HepG2 (cell line): ENCODE data around the gene ASPHD1. TPM values are rescaled to one million over a fixed set of nuclear protein-coding genes. Genes with fewer than 3 reads are reported as not detected.

Experiments used
- CENPBD1 ChIP-seq: sonication (generic); formaldehyde crosslinking; IDR thresholded peaks from 2 replicates; pipeline ENCODE4 v1.8.0; 2022; ENCODE audit warnings: missing genetic modification reagents, low read depth, mild to moderate bottlenecking, borderline replicate concordance
- CSRNP2 ChIP-seq: sonication (generic); formaldehyde crosslinking; conservative IDR thresholded peaks from 2 replicates; pipeline ENCODE4 v1.8.0; 2022; ENCODE audit warnings: low read depth, missing genetic modification reagents
- FIP1L1 ChIP-seq: fragments of 200-400 bp; formaldehyde crosslinking; IDR thresholded peaks from 2 replicates; pipeline ENCODE4 v1.6.1; 2018; ENCODE audit warnings: low read depth, mild to moderate bottlenecking, low read length, moderate library complexity, borderline replicate concordance; ENCODE audit not compliant: insufficient read depth
- HDAC1 ChIP-seq: sonication (generic); formaldehyde crosslinking; IDR thresholded peaks from 2 replicates; pipeline ENCODE4 v1.5.1; 2020; ENCODE audit warnings: mild to moderate bottlenecking, missing genetic modification reagents
- HDAC2 ChIP-seq: sonication (generic); formaldehyde crosslinking; IDR thresholded peaks from 2 replicates; pipeline ENCODE4 v1.4.0; 2020; ENCODE audit warnings: missing genetic modification reagents
- HMG20B ChIP-seq: conservative IDR thresholded peaks from 2 replicates; pipeline ENCODE4 v1.6.1; 2016; ENCODE audit warnings: missing genetic modification reagents, missing compliant biosample characterization
- HOXA7 ChIP-seq: sonication (generic); formaldehyde crosslinking; IDR thresholded peaks from 2 replicates; pipeline ENCODE4 v1.8.1; 2022; ENCODE audit warnings: mild to moderate bottlenecking, missing genetic modification reagents, moderate library complexity
- NCOA1 ChIP-seq: sonication (generic); formaldehyde crosslinking; IDR thresholded peaks from 2 replicates; pipeline ENCODE4 v1.9.0; 2021; ENCODE audit warnings: missing genetic modification reagents
- RAD51 ChIP-seq: fragments of 450-650 bp; IDR thresholded peaks from 2 replicates; pipeline ENCODE4 v1.6.1; 2016; ENCODE audit warnings: borderline replicate concordance
- SAP130 ChIP-seq: IDR thresholded peaks from 2 replicates; pipeline ENCODE4 v1.6.1; 2016; ENCODE audit warnings: low read depth
- TRAFD1 ChIP-seq: sonication (generic); formaldehyde crosslinking; IDR thresholded peaks from 2 replicates; pipeline ENCODE4 v1.5.1; 2020; ENCODE audit warnings: missing genetic modification reagents, mild to moderate bottlenecking, borderline replicate concordance
- ZBTB38 ChIP-seq: sonication (generic); formaldehyde crosslinking; IDR thresholded peaks from 2 replicates; pipeline ENCODE4 v1.5.1; 2020; ENCODE audit warnings: mild to moderate bottlenecking, missing genetic modification reagents
- ZNF234 ChIP-seq: sonication (generic); formaldehyde crosslinking; conservative IDR thresholded peaks from 2 replicates; pipeline ENCODE4 v1.5.1; 2020; ENCODE audit warnings: mild to moderate bottlenecking, missing genetic modification reagents
- ZNF24 ChIP-seq: fragments of 450-650 bp; IDR thresholded peaks from 2 replicates; pipeline ENCODE4 v1.6.1; 2017; ENCODE audit warnings: antibody characterized with exemption, mild to moderate bottlenecking
- ZNF382 ChIP-seq: sonication (generic); formaldehyde crosslinking; IDR thresholded peaks from 2 replicates; pipeline ENCODE4 v1.5.0; 2020; ENCODE audit warnings: missing genetic modification reagents, mild to moderate bottlenecking, borderline replicate concordance
- ZNF564 ChIP-seq: sonication (generic); formaldehyde crosslinking; IDR thresholded peaks from 2 replicates; pipeline ENCODE4 v1.8.1; 2023; ENCODE audit warnings: mild to moderate bottlenecking, missing genetic modification reagents
- ZNF570 ChIP-seq: sonication (generic); formaldehyde crosslinking; IDR thresholded peaks from 2 replicates; pipeline ENCODE4 v1.4.0; 2020; ENCODE audit warnings: mild to moderate bottlenecking, missing genetic modification reagents, borderline replicate concordance
- ZNF784 ChIP-seq: sonication (generic); formaldehyde crosslinking; IDR thresholded peaks from 2 replicates; pipeline ENCODE4 v1.5.1; 2020; ENCODE audit warnings: missing genetic modification reagents, mild to moderate bottlenecking, borderline replicate concordance
- ZNF792 ChIP-seq: IDR thresholded peaks from 2 replicates; pipeline ENCODE4 v1.6.1; 2016
- ZNF879 ChIP-seq: sonication (generic); formaldehyde crosslinking; IDR thresholded peaks from 2 replicates; pipeline ENCODE4 v1.8.1; 2023; ENCODE audit warnings: missing genetic modification reagents
- polyA plus RNA-seq, 8 experiments: library from polyadenylated mRNA; depleted of rRNA in 3 of 8; stranded (reverse) in 7 of 8; unstranded in 1 of 8; fragments of >200 nt; fragmentation: Illumina TruSeq in 4 of 8; extraction: Trizol in 4 of 8; gene quantifications; 2 replicates each; pipeline versions ENCODE4 v1.2.1 to v1.2.3, GENCODE V29; 2011 to 2016; ENCODE audit warnings: low read depth in 4 of 8, missing spikeins in 1 of 8, mixed read lengths in 1 of 8; ENCODE audit not compliant: insufficient read depth in 1 of 8
- total RNA-seq, 5 experiments: library from RNA; depleted of rRNA; stranded (reverse); fragments of >200 nt; fragmentation: Illumina TruSeq; extraction: Trizol; gene quantifications; 2 replicates each; pipeline ENCODE4 v1.2.3, GENCODE V29; 2016; ENCODE audit warnings: low read depth in 1 of 5
- TF ChIP-seq, protein P1 (sequence below): IDR thresholded peaks from 2 replicates; pipeline ENCODE4 v1.6.1; 2018; ENCODE audit warnings: missing genetic modification reagents
- TF ChIP-seq, protein P2 (sequence below): sonication (generic); formaldehyde crosslinking; IDR thresholded peaks from 2 replicates; pipeline ENCODE4 v1.4.0; 2020; ENCODE audit warnings: missing genetic modification reagents

ASPHD1 gene
- total and polyA plus RNA-seq, 2 of the 13 experiments (the other 11 are each of a cell fraction or from before 2014, with no cell fraction given): 13.1 to 19.7 TPM

- TF ChIP-seq NCOA1 (CRISPR knock-in tag) (no peak; the same call in 1 of the 2 replicates), CENPBD1 (CRISPR knock-in tag) (no peak), ZNF784 (0 out of 2 replicates have a peak, but pooled peaks have one; percentile 41), FIP1L1 (no peak), ZBTB38 (CRISPR knock-in tag) (no peak; the same call in 1 of the 2 replicates), ZNF564 (CRISPR knock-in tag) (peak; percentile 78), SAP130 (CRISPR knock-in tag) (peak; percentile 92), HOXA7 (CRISPR knock-in tag) (peak; percentile 71), TRAFD1 (CRISPR knock-in tag) (no peak), ZNF24 (no peak), ZNF879 (CRISPR knock-in tag) (peak; percentile 88), RAD51 (no peak), ZNF382 (CRISPR knock-in tag) (no peak), ZNF570 (no peak), CSRNP2 (CRISPR knock-in tag) (no peak), HMG20B (CRISPR knock-in tag) (no peak), ZNF792 (CRISPR knock-in tag) (no peak; the same call in 1 of the 2 replicates), HDAC1 (CRISPR knock-in tag) (peak; percentile 74; the same call in 1 of the 2 replicates), ZNF234 (0 out of 2 replicates have a peak, but pooled peaks have one; percentile 70), HDAC2 (CRISPR knock-in tag) (no peak; the same call in 1 of the 2 replicates)
- TF ChIP-seq, protein P1, sequence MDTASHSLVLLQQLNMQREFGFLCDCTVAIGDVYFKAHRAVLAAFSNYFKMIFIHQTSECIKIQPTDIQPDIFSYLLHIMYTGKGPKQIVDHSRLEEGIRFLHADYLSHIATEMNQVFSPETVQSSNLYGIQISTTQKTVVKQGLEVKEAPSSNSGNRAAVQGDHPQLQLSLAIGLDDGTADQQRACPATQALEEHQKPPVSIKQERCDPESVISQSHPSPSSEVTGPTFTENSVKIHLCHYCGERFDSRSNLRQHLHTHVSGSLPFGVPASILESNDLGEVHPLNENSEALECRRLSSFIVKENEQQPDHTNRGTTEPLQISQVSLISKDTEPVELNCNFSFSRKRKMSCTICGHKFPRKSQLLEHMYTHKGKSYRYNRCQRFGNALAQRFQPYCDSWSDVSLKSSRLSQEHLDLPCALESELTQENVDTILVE (CRISPR knock-in tag): no peak
- TF ChIP-seq, protein P2, sequence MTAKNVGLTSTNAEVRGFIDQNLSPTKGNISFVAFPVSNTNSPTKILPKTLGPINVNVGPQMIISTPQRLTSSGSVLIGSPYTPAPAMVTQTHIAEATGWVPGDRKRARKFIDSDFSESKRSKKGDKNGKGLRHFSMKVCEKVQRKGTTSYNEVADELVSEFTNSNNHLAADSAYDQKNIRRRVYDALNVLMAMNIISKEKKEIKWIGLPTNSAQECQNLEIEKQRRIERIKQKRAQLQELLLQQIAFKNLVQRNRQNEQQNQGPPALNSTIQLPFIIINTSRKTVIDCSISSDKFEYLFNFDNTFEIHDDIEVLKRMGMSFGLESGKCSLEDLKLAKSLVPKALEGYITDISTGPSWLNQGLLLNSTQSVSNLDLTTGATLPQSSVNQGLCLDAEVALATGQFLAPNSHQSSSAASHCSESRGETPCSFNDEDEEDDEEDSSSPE: no peak; the same call in none of the 2 replicates
Measured at GRCh38 chr16:29900102-29900887, at the start of gene ASPHD1 (continued).
